OCI-LY1 (cell line): ENCODE data around the gene PALMD.

Source experiments
- H2AFZ ChIP-seq: fragments of 200-600 bp; sonication (generic), shearing (Covaris generic); 2 replicates; pipeline ENCODE4 v1.6.0; 2014; ENCODE audit warnings: antibody characterized with exemption, mild to moderate bottlenecking, low read length
- H3F3A ChIP-seq: fragments of 200-600 bp; sonication (generic), shearing (Covaris generic); 2 replicates; pipeline ENCODE4 v1.6.0; 2014; ENCODE audit warnings: mild to moderate bottlenecking, antibody characterized with exemption, low read length, moderate library complexity; ENCODE audit not compliant: insufficient read depth
- H3K27ac ChIP-seq: fragments of 200-600 bp; sonication (generic); 2 replicates; pipeline ENCODE4 v1.5.1; 2014; ENCODE audit warnings: low read length, mixed run types, mild to moderate bottlenecking, low read depth; ENCODE audit not compliant: poor library complexity, severe bottlenecking
- H3K27me3 ChIP-seq: fragments of 200-600 bp; sonication (generic); 2 replicates; pipeline ENCODE4 v1.6.0; 2014; ENCODE audit warnings: antibody characterized with exemption, mild to moderate bottlenecking, low read length, moderate library complexity; ENCODE audit not compliant: insufficient read depth
- H3K36me3 ChIP-seq: fragments of 200-600 bp; sonication (generic); 2 replicates; pipeline ENCODE4 v1.6.1; 2014; ENCODE audit warnings: mild to moderate bottlenecking, antibody characterized with exemption, low read length, moderate library complexity, mixed read lengths; ENCODE audit not compliant: insufficient read depth
- H3K4me1 ChIP-seq: fragments of 200-600 bp; sonication (generic); 2 replicates; pipeline ENCODE4 v1.5.1; 2014; ENCODE audit warnings: mild to moderate bottlenecking, low read length, moderate library complexity; ENCODE audit not compliant: insufficient read depth, severe bottlenecking
- H3K4me2 ChIP-seq: fragments of 200-600 bp; sonication (generic), shearing (Covaris generic); 2 replicates; pipeline ENCODE4 v1.6.1; 2014; ENCODE audit warnings: low read length
- H3K4me3 ChIP-seq: fragments of 200-600 bp; sonication (generic); 2 replicates; pipeline ENCODE4 v1.5.1; 2014; ENCODE audit warnings: low read length, low read depth, mild to moderate bottlenecking, mixed read lengths; ENCODE audit not compliant: poor library complexity, severe bottlenecking
- H3K79me2 ChIP-seq: fragments of 200-600 bp; shearing (Covaris generic); 2 replicates; pipeline ENCODE4 v1.6.1; 2016; ENCODE audit warnings: mixed run types, low read length, mixed read lengths; ENCODE audit not compliant: insufficient read depth
- H3K9ac ChIP-seq: fragments of 200-600 bp; sonication (generic), shearing (Covaris generic); 2 replicates; pipeline ENCODE4 v1.6.1; 2014; ENCODE audit warnings: mild to moderate bottlenecking, low read length, mixed read lengths
- H3K9me2 ChIP-seq: fragments of 200-600 bp; sonication (generic), shearing (Covaris generic); 2 replicates; pipeline ENCODE4 v1.6.1; 2014; ENCODE audit warnings: low read depth, mild to moderate bottlenecking, low read length, mixed read lengths
- H3K9me3 ChIP-seq: fragments of 200-600 bp; shearing (Covaris generic); 2 replicates; pipeline ENCODE4 v1.6.1; 2014; ENCODE audit warnings: low read length, mixed read lengths
- H4K20me1 ChIP-seq: fragments of 200-600 bp; sonication (generic), shearing (Covaris generic); 2 replicates; pipeline ENCODE4 v1.6.0; 2016; ENCODE audit warnings: mild to moderate bottlenecking, low read length; ENCODE audit not compliant: insufficient read depth
- EZH2 ChIP-seq: fragments of 200-600 bp; sonication (generic), shearing (Covaris generic); IDR thresholded peaks from 2 replicates; pipeline ENCODE4 v1.8.0; 2017; ENCODE audit warnings: borderline replicate concordance, mixed run types, mild to moderate bottlenecking, antibody characterized with exemption, low read length, moderate library complexity, mixed read lengths
- TF ChIP-seq, protein P1 (sequence below): fragments of 200-600 bp; sonication (generic), shearing (Covaris generic); IDR thresholded peaks from 2 replicates; pipeline ENCODE4 v1.5.1; 2017; ENCODE audit warnings: mild to moderate bottlenecking, antibody characterized with exemption, low read length, moderate library complexity, mixed read lengths

PALMD gene

DNA sequence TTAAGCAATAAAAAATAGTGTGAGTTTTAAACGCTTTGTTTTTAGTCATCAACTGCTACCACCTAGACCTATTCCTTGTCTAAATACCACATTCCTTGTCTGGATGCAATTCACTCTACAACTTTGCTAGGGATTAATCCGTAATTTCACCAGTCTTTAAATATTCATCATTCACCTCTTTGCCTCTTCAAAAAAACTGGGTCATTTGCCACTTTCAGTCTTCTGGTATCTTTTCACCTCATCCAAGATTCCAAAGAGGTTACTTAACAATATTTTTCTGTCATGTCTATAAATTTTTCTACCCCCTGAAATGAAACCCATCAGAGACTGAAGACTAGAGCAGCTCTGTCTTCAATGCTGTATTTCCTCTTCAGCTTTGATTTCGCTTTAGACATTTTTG lies 9.5 kb downstream of the PALMD start:
- no peak overlapping the region for H2AFZ ChIP-seq
- no peaks in the 10 kb centered on the region for H3K27me3 ChIP-seq
- no peak overlapping the region for H3K9ac ChIP-seq
- no peaks in the 10 kb centered on the region for H3K9me2 ChIP-seq
- no peaks in the 10 kb centered on the region for H4K20me1 ChIP-seq
- H3K4me2 ChIP-seq, result no peak overlapping the region
- no peaks in the 10 kb centered on the region for H3K79me2 ChIP-seq
- no peaks in the 10 kb centered on the region for H3K9me3 ChIP-seq
- H3K4me1 ChIP-seq, result no peaks in the 10 kb centered on the region
- no peaks in the 10 kb centered on the region for H3F3A ChIP-seq
- H3K27ac ChIP-seq, result no peak overlapping the region
- H3K36me3 ChIP-seq, result no peaks in the 10 kb centered on the region
- TF ChIP-seq, protein P1, sequence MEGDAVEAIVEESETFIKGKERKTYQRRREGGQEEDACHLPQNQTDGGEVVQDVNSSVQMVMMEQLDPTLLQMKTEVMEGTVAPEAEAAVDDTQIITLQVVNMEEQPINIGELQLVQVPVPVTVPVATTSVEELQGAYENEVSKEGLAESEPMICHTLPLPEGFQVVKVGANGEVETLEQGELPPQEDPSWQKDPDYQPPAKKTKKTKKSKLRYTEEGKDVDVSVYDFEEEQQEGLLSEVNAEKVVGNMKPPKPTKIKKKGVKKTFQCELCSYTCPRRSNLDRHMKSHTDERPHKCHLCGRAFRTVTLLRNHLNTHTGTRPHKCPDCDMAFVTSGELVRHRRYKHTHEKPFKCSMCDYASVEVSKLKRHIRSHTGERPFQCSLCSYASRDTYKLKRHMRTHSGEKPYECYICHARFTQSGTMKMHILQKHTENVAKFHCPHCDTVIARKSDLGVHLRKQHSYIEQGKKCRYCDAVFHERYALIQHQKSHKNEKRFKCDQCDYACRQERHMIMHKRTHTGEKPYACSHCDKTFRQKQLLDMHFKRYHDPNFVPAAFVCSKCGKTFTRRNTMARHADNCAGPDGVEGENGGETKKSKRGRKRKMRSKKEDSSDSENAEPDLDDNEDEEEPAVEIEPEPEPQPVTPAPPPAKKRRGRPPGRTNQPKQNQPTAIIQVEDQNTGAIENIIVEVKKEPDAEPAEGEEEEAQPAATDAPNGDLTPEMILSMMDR, result no peak
- no peak for TF ChIP-seq EZH2
- H3K4me3 ChIP-seq, result no peak overlapping the region

DNA sequence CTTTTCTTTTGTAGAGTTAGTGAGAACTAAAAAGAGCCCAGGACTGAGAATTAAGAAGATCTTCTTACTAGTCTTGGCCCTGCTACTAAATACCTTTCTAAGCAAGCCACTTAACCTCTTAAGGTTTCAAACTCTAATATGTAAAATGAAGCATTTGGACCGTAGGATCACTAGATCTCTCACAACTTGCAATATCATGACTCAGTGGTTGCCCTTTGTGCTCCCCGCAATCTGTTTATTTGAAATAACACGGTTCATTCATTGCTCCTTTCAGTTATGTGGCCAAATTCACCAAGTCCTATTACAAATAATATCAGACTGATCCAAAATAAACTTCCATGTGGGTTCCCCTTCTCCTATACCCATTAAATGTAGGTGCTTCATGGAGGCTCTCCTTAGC lies 10.8 kb downstream of the PALMD start:
- no peaks in the 10 kb centered on the region for H3K4me1 ChIP-seq
- H3K27ac ChIP-seq, result no peak overlapping the region
- no peaks in the 10 kb centered on the region for H4K20me1 ChIP-seq
- no peak overlapping the region for H3K4me3 ChIP-seq
- H3K4me2 ChIP-seq, result no peak overlapping the region
- no peak overlapping the region for H2AFZ ChIP-seq
- no peaks in the 10 kb centered on the region for H3F3A ChIP-seq
- no peaks in the 10 kb centered on the region for H3K79me2 ChIP-seq
- no peaks in the 10 kb centered on the region for H3K36me3 ChIP-seq
- H3K27me3 ChIP-seq, result no peaks in the 10 kb centered on the region
- H3K9me2 ChIP-seq, result no peaks in the 10 kb centered on the region
- no peak overlapping the region for H3K9ac ChIP-seq
- TF ChIP-seq, protein P1, result no peak
- TF ChIP-seq EZH2, result no peak
- no peaks in the 10 kb centered on the region for H3K9me3 ChIP-seq

DNA sequence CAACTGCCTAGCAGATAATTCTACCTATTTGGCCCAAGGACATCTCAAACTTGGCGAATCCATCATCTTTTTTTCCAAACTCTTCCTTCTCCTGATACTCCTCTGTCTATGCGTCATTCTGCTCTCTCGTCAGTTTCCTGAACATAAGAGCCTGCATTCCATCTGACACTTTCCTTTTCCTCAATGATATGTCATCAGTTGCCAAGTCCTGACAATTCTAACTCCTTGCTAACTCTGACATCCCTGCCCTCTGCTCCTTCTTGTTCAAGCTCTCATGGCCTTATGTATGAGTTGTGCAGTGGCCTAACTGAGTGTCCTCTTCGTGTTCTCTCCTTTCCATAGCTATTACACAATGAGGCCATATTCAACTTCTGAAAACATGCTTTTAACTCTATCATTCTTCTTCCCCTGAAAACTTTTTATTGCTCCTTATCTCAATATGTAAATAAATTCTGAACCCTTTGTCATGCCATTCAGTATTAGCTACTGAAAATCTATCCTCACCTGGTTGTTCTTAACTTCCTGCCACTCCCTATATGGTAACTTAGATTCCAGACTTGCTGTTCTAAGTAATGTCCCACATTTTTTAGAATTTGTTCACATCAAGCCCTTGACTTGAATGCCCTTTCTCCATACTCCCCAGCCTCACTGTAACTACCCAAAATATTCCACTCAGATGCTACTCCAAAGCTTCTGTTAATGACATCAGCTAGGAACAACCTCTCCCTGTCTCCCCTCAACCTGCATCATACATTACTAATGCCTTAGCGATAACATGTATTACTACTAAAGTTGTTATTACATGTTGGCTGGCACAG lies 11.5 kb downstream of the PALMD start:
- Histone ChIP-seq H3K4me2 (no peak overlapping the region), H2AFZ (no peak overlapping the region), H3K36me3 (no peaks in the 10 kb centered on the region), H3K4me1 (no peaks in the 10 kb centered on the region), H3F3A (no peaks in the 10 kb centered on the region), H4K20me1 (no peaks in the 10 kb centered on the region), H3K9me3 (no peaks in the 10 kb centered on the region), H3K27ac (no peak overlapping the region), H3K9ac (no peak overlapping the region), H3K9me2 (no peaks in the 10 kb centered on the region), H3K79me2 (no peaks in the 10 kb centered on the region), H3K27me3 (no peaks in the 10 kb centered on the region), H3K4me3 (no peak overlapping the region)
- TF ChIP-seq, protein P1, result no peak
- TF ChIP-seq EZH2, result no peak
